GM21526 (cell line): ENCODE data around the gene GALNT6.

ENCODE experiments used
- ATAC-seq: cut with Tn5 transposase; IDR thresholded peaks from one replicate; pipeline ENCODE4 v1.9.1; 2021; ENCODE audit warnings: moderate library complexity; ENCODE audit not compliant: unreplicated experiment, low FRiP score

The GALNT6 gene

DNA sequence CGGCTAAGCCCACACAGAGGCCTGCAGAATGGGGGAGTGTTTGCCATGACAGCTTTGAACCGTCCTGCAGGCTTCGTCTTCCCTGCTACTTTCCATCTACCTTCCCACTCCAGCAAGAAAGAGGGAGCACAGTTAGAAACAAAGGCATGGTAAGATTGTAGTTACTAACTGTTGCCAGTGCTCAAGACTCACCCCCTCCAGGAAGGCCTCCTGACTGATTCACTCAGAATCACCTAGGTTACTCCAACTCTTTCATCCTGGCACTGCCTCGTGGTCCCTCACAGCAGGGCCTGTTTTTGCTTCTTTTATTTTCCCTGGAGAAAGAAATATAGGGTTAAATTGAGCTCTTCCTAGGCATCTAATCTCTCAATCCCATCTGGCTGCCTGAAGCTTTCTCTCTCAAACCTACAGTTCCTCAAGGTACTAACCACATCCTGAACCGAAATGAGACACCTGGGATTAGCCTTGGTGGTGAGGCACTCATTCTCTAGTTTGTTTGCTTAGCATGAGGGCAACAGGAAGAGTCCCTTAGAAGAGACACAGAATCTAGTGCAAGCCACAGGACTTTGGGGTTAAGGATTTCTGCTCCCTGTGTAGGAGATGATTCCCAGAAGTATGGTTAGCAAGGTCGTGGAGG is 7.8 kb downstream of the GALNT6 start:
- no peak for ATAC-seq

DNA sequence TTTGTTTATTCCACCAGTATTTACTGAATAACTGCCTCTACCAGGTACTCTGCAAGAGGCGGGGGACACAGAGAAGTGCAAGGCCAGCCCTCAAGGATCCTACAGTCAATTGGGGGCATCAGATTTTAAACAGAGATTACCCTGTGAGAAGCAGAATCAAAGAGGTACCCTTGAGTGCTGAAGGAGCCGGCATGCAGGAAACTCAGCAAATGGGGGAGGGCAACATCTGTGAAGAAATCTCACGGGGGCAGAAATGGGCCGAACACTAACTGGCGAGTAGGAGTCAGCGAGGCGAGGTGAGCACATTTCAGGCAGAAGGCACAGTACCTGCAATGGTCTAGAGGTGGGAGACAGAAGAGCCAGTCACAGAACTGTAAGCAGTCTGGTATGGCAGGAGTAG is 9.0 kb downstream of the GALNT6 start:
- ATAC-seq: no peak

DNA sequence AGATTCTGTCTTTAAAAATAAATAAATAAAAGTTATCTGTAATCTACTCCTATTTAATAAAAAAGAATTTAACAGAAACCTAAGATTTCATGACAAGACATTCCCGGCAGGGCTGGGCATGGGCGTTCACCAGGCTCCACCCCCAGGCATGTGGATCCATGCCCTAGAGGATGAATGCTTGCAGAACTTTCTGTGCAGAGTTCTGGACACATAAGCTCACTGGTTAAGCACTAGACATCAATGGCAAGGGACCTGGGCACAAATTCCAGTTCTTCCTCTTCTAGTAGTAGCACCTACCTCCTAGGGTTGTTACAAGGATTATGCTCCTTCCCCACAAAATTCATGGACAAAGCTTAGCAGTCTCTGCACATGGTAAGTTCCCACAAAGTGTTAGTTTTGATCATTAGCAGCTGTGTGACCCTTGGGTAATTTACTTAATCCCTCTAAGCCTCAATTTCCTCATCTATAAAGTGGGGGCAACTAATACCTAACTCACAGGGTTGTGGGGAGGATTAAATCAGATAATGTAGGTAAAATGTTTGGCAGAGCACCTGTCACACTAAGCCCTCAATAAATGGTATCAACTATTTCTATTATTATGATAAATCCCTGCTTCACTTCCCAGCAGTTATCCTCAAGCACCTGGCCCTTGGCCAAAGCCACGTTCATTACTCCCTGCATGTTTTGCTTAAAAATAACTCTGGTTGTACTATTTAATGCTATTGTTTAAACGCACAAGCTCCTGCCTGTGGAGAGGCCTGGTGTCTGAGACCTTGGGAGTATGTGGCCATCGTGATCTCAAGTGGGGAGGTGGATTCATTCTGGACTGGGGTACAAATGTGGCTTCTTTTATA is 9.8 kb downstream of the GALNT6 start:
- no peak for ATAC-seq

DNA sequence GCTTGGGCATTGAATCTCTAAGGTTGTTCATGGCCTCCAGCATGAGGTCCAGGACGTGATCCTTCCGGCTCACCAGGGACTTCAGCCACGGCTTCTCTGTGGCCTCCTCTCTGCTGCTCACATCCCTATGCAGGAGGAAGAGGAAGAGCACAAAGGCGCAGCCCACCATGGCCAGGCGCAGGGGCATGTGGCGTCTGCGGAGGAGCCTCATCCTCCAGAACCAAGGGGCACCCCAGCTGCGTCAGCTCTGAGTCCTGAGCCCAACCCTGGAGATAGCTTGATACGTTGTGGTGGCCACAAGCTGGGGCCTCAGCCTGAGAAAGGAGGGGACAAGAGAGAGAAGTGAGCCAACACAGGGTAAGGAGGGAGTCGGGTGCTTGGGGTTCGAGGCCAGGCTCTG is 11.6 kb downstream of the GALNT6 start:
- no peak for ATAC-seq

DNA sequence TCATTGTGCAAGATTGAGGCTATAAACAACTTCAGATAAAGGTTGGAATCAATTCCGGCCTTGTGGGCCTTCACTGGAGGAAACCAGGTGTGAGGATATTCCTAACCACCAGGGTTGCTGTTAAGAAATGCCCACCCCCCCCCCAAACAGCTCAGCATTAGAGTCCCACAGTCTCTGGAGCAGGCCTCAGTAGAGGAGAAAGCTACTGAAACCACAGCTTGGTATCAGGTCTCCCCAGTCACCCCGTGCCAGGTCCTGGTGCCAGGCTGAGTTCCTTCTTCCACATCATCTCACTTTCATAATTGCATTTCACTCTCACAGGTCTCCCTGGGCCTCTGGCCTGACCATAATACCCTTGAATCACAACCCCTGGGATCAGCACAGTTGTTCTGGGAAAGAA is 12.5 kb downstream of the GALNT6 start:
- no peak for ATAC-seq

DNA sequence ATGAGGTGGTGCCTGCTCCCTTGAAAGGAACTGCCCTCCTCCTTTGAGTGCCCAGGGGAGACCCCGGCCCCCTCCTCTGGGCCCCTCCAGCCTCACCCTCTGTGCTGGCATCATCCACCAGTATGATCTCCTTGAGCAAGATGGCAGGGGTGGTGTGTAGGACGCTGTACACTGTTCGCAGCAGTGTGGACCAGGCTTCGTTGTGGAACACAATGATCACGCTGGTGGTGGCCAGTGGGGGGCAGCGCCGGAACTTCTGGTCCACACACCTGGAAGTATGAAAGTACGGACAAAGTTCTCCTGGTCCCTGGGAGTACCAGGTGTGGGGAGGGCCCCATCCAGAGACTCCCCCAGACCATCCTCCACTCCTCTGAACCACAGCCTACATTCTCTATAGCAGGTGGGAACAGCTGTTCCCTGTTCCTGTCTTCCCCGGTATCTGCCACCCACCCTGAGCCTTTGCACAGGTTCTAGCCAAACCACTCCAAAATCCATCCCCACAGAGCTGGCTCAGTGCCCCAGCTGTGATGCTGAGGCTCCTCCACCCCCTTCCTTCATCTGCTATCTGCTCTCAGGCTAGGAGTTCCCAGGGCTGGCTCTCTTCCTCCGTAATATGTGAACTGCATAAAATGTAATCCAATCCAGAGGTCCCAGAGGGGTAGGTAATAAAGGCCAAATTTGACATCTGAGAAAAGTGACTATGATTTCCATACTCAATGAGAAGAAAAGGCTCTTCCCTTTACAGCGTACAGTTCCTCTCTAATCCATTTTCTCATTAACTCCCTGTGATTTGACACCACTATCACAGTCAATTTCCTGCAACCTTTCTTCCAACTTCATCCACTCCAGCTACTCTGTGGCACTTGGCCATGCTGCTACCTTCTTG is 13.9 kb downstream of the GALNT6 start:
- no peak for ATAC-seq

DNA sequence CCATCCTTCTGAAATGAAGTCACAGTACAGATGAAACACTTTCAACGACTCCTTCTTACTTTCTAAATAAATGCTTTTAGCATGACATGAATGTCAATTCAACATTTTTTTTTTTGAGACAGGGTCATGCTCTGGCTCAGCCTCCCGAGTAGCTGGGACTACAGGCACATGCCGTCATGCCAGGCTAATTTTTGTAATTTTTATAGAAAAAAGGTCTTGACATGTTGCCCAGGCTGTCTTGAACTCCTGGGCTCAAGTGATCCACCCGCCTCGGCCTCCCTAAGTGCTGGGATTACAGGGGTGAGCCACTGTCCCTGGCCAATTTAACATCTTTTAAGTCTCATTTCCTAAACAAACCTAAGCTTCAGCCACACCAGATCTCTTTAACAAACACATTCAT is 16.4 kb downstream of the GALNT6 start:
- no peak for ATAC-seq

DNA sequence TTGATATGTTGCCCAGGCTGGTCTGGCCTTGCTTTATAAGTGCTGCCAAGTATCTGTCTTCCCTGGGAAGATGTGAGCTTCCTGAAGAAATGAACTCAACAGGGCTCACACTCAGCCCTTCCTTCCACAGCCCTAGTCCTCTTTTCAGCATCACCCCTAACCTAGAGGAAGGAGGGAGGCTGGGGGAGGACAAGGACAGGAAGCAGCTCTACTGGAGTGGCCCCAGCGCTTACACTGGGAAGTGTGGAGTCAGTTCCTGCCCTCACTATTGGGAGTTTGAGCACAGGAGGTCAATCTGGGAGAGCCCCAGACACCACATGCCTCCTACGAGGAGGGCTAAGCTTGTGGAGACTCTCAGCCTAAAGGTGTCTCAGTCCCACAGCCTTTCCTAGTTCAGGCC is 16.8 kb downstream of the GALNT6 start:
- ATAC-seq: no peak

DNA sequence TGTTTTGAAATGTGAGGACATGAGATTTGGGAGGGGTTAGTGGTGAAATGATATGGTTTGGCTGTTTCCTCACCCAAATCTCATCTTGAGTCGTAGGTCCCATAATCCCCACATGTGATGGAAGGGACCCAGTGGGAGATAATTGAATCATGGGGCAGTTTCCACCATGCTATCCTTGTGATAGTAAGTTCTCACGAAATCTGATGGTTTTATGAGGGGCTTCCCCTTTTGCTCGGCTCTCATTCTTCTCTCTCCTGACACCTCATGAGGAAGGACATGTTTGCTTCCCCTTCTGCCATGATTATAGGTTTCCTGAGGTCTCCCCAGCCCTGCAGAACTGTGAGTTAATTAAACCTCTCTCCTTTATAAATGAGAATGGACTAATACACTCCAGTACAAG is 18.0 kb downstream of the GALNT6 start:
- ATAC-seq: no peak

DNA sequence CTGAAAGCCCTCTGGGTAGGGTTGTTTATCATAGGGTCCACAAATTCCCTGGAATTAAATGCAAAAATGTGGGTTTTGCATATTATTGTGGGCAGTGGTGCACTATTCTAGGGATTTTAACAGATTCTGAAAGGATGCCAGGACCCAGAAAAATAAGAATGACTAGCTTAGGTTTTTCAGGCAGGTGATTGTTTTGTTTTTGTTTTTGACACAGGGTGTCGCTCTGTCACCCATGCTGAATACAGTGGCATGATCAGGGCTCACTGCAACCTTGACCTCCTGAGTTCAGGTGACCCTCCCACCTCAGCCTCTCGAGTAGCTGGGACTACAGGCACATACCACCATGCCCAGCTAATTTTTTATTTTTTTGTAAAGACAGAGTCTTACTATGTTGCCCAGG is 19.2 kb downstream of the GALNT6 start:
- ATAC-seq: no peak

DNA sequence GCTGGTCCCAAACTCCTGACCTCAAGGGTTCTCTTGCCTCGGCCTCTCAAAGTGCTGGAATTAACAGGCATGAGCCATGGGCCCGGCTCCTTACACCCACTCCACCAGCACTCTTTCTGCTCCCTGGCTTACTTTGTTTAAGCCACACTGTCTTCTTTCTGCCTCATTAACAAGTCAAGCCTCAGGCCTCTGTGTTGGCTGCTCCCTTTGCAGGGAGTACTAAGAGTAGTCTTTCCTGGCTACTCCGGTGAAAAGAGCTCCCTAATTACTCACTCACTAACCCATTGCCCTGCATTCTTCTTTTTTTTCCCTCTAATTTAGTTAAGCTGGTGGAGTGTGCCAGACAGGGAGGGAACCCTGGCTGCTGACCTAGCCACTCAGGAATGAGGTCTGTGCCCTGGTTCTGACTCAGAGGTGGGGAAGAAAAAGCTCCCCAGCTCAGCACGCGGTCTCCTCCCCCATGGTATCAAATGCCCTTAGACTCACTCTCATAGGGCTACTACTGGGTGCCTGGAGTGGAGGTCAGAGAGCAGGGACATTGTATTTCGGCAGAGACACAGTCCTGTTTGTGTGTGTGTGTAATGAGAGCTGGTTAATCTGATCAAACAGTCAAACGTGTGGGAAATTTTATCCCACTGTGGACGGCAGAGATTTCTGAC is 19.8 kb downstream of the GALNT6 start:
- no peak for ATAC-seq

DNA sequence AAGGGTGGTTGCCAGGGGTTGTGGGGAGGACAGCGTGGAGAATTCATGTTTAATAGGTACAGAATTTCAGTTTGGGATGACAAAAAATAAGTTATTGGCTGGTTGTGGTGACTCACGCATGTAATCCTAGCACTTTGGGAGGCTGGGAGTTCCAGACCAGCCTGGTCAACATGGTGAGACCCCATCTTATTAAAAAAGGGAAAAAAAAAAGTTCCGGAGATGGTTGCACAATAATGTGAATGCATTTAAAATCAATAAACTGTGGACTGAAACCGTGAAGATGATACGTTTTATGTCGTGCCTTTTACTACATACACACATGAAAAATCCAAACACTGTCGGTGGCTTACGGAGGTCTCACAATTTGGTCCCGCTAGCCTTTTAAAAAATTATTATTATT is 20.5 kb downstream of the GALNT6 start:
- ATAC-seq: no peak

DNA sequence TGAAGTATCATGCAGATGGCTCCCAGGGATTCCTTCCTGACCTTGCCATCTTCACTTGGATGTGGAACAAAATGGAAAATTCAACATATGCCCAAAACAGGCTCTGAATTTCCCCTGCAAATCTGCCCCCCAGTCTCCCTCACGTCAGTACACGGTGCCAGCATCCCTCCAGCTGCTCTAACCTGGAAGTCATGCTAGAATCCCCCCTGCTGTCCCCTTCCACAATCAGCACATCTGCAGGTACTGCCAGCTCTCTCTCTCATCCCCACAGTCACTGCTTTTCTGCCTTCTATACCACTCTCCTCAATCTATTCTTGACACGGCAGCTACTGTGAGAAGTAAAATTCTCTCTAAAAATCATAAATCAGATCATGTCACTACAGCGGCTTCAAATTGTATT is 21.6 kb downstream of the GALNT6 start:
- ATAC-seq: no peak

DNA sequence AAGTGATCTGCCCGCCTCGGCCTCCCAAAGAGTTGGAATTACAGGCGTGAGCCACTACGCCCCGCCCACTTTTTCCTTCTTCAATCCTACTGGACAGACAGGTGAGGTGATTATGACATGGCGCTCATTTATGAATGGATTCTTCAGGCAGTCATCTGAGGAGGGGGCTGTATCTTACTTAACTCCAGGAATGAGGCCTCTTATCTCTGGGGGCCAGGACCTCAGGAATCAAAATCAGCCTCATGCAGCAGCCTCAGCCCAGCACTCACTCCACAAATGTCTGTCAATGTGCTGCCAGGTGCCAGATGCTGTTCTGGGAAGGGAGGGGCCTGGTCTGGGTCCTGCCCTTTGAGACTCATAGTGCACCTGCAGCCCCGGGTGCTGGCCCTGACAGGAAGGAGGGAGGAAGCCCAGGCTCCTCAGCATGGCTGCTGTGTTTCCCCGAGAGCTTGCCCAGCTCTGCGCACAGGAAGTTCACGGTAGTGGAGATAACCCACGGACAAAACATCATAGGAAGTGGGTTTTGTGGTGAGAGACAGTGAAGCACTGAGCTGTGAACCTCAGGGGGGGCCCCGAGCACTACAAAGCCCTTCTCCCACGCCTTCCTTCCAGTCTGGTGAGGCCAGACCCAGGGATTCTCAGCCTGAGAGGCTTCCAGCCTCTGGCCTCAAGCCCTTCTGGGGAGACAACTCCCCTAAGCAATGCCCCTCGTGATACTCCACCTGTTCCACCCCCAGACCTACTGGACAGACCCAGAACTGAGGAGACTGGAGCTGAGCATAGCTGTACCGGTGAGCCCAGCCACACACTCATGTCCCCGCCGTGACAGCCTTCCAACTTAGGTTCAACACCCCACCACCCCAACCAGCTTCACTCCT is 22.3 kb downstream of the GALNT6 start:
- ATAC-seq: peak; percentile 94

DNA sequence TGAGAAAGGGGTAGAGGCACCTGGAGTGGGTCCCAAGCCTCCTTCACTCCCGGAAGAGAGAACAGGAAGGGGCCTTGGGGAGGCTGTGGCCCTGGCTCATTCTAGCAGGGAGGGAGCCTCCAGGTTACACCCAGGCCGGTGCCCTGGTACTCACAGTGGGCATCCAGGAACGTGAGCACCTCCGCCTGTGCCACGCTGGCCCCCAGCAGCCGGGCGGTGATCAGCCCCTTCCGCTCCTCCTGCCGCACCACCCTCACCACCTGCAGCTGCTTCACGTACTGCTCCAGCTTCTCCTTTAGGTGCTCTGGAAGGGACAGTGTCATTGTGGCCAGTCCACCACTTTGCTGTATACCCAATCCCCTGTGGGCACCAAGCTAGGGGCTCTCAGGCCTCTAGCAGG is 25.9 kb downstream of the GALNT6 start:
- no peak for ATAC-seq

DNA sequence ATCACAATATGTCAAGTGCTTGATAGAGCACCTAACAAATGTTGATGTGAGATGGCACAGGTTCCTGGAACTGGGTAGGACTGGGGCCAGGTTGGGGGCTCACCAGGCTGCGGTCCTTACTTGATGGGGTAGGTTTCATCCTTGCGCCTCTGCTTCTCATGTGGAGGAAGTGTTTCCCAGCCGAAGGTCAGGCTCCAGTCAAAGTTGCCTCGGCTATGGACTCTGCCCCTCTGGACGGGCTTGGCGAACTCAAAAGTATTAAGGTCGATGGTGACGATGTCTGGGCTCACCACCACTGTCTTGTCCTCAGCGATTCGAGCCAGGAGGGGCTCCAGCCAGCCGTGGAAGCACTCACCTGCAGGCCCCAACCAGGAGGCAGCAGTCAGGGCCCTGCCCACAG is 27.2 kb downstream of the GALNT6 start:
- ATAC-seq: no peak

DNA sequence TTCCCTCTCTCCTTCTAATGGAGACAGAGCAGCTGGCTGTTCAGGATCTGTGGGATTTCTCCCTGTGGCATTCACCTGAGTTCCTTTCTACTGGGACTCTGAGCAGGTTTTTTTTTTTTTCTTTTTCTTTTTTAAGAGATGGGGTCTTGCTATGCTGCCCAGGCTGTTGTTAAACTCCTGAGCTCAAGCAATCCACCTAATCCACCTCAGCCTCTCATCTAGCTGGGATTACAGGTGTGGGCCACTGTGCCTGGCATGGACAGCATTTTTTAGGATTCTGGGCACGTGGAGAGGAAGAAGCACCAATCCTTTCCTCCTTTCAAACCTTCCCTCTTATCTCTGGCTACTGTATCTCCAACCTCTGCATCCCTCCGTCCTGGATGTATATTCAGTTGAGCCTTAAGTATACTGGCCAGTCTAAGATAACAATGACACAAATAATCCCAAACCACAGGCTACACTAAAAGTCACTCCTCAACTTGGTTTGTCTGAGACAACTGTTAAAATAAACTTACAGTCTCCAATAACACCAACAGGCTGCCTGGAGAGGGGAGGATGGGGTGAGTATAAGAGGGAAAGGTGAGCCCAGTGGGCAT is 28.4 kb downstream of the GALNT6 start:
- no peak for ATAC-seq

DNA sequence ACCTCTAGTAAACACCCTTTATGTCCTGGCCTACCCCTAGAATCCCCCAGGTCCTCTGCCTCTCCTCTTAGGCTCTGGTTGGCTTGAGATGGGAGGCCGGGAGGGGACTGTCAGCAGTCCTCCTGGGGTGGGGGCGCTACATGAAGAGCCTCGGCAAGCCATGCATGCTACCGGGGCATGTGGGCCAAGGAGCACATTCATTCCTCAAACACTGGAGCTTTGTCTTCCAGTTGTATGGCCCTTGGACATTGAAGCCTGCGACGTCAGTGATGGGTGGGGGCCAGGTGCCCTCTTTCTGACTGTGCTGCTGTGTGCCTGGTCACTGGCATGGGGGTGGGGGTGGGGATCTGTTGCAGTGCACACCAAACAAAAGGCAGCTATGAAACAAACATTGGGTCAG is 28.9 kb downstream of the GALNT6 start:
- no peak for ATAC-seq
